Loucy (cell line): ENCODE results near the gene RUNDC3A.

Experiments used
- H2AFZ ChIP-seq: fragments of 200-600 bp; sonication (generic); 2 replicates; pipeline ENCODE4 v1.6.0; 2016; ENCODE audit warnings: antibody characterized with exemption, mild to moderate bottlenecking, low read length, moderate library complexity
- H3F3A ChIP-seq: fragments of 200-600 bp; 2 replicates; pipeline ENCODE4 v1.6.0; 2016; ENCODE audit warnings: antibody characterized with exemption, low read depth, mild to moderate bottlenecking
- H3K27me3 ChIP-seq: fragments of 200-600 bp; sonication (generic); 2 replicates; pipeline ENCODE4 v1.6.1; 2014; ENCODE audit warnings: low read length, mild to moderate bottlenecking; ENCODE audit not compliant: insufficient read depth, poor library complexity, severe bottlenecking
- H3K36me3 ChIP-seq: fragments of 200-600 bp; sonication (generic); 2 replicates; pipeline ENCODE4 v1.6.1; 2016; ENCODE audit warnings: low read length; ENCODE audit not compliant: insufficient read depth
- H3K4me1 ChIP-seq: fragments of 200-600 bp; sonication (generic); 2 replicates; pipeline ENCODE4 v1.5.1; 2014; ENCODE audit warnings: low read length, mild to moderate bottlenecking; ENCODE audit not compliant: insufficient read depth, poor library complexity, severe bottlenecking
- H3K4me2 ChIP-seq: fragments of 200-600 bp; sonication (generic); 2 replicates; pipeline ENCODE4 v1.6.0; 2014; ENCODE audit warnings: antibody characterized with exemption, low read length, low read depth, mild to moderate bottlenecking; ENCODE audit not compliant: poor library complexity, severe bottlenecking
- H3K4me3 ChIP-seq: fragments of 200-600 bp; sonication (generic); 2 replicates; pipeline ENCODE4 v1.5.1; 2014; ENCODE audit warnings: low read length, mild to moderate bottlenecking, mixed read lengths; ENCODE audit not compliant: poor library complexity, severe bottlenecking
- H3K79me2 ChIP-seq: fragments of 200-600 bp; sonication (generic); 2 replicates; pipeline ENCODE4 v1.6.1; 2014; ENCODE audit warnings: low read length; ENCODE audit not compliant: insufficient read depth
- H3K9ac ChIP-seq: fragments of 200-600 bp; sonication (generic); 2 replicates; pipeline ENCODE4 v1.6.0; 2014; ENCODE audit warnings: mild to moderate bottlenecking, low read depth, low read length, moderate library complexity; ENCODE audit not compliant: poor library complexity, severe bottlenecking
- H3K9me2 ChIP-seq: fragments of 200-600 bp; sonication (generic); replicated peaks from 2 replicates; pipeline ENCODE4 v1.6.1; 2016; ENCODE audit warnings: low read depth, low read length, mixed read lengths
- H3K9me3 ChIP-seq: fragments of 200-600 bp; sonication (generic); 2 replicates; pipeline ENCODE4 v1.6.1; 2014; ENCODE audit warnings: mild to moderate bottlenecking, antibody characterized with exemption, low read length, low read depth; ENCODE audit not compliant: insufficient read depth
- H4K20me1 ChIP-seq: fragments of 200-600 bp; sonication (generic); 2 replicates; pipeline ENCODE4 v1.6.0; 2014; ENCODE audit warnings: antibody characterized with exemption, low read length, mild to moderate bottlenecking; ENCODE audit not compliant: insufficient read depth, poor library complexity, severe bottlenecking
- EZH2phosphoT487 ChIP-seq: fragments of 200-600 bp; IDR thresholded peaks from 2 replicates; pipeline ENCODE4 v1.6.1; 2018; ENCODE audit warnings: antibody characterized with exemption, mild to moderate bottlenecking, moderate library complexity, borderline replicate concordance
- TF ChIP-seq, protein P1 (sequence below): fragments of 200-600 bp; sonication (generic); conservative IDR thresholded peaks from 2 replicates; pipeline ENCODE4 v1.5.1; 2014; ENCODE audit warnings: mild to moderate bottlenecking, antibody characterized with exemption, low read length

Gene RUNDC3A

DNA sequence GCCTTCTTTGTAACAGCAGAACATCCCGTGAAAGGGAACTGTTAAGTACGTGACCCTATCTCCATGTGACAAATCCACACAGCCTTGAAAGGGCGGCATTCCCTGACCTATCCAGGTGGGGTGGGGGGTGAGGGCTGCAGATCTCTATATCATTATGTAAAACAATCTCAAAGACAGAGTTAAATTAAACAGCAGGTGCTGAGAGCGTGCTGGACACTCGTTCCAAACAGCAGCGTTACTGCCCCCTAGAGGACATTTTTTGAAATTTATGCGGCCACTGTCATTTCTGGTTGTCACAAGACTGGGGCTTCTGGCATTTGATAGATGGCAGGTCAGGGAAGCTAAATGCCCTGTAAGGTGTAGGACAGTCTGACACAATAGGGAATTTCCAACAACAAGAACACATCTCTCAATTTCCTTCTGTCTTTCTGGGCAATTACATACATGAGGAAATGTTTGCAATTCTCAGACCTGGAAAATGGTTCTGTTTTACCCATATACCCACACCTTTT is 22.9 kb downstream of the RUNDC3A start:
- H3K79me2 ChIP-seq: no peaks in the 10 kb centered on the region
- H2AFZ ChIP-seq: peak overlapping the region; percentile 93
- H3K4me2 ChIP-seq: peak overlapping the region; percentile 44
- H3K9me2 ChIP-seq: no peaks in the 10 kb centered on the region
- no peak overlapping the region for H3K4me3 ChIP-seq
- H3K9me3 ChIP-seq: no peaks in the 10 kb centered on the region
- H3K9ac ChIP-seq: no peak overlapping the region
- H3K36me3 ChIP-seq: no peaks in the 10 kb centered on the region
- no peaks in the 10 kb centered on the region for H3F3A ChIP-seq
- H4K20me1 ChIP-seq: no peaks in the 10 kb centered on the region
- no peaks in the 10 kb centered on the region for H3K27me3 ChIP-seq
- TF ChIP-seq, protein P1, sequence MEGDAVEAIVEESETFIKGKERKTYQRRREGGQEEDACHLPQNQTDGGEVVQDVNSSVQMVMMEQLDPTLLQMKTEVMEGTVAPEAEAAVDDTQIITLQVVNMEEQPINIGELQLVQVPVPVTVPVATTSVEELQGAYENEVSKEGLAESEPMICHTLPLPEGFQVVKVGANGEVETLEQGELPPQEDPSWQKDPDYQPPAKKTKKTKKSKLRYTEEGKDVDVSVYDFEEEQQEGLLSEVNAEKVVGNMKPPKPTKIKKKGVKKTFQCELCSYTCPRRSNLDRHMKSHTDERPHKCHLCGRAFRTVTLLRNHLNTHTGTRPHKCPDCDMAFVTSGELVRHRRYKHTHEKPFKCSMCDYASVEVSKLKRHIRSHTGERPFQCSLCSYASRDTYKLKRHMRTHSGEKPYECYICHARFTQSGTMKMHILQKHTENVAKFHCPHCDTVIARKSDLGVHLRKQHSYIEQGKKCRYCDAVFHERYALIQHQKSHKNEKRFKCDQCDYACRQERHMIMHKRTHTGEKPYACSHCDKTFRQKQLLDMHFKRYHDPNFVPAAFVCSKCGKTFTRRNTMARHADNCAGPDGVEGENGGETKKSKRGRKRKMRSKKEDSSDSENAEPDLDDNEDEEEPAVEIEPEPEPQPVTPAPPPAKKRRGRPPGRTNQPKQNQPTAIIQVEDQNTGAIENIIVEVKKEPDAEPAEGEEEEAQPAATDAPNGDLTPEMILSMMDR: peak; percentile 89
- TF ChIP-seq EZH2phosphoT487: no peak
- H3K4me1 ChIP-seq: no peaks in the 10 kb centered on the region

DNA sequence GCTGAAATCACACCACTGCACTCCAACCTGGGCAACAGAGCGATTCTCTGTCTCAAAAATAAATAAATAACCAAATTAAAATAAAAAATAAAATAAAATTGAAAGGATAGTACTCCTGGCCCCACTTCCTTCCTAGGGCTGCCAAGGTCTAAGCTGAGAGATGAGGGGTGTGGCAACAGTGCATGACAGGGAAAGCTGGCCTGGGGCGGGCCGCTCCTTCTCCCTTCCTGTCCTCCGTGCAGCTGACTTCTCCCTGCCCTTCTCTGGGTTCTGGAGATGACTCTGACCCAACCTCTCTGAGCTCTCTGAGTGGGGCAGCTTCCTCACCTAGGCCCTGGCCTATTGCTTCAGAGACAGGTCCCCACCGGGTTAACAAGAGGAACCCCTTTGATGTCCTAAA is 25.0 kb downstream of the RUNDC3A start:
- Histone ChIP-seq H4K20me1 (no peaks in the 10 kb centered on the region), H3K27me3 (no peaks in the 10 kb centered on the region), H3K4me2 (no peak overlapping the region), H3K9me2 (no peaks in the 10 kb centered on the region), H3K4me1 (no peaks in the 10 kb centered on the region), H3F3A (no peaks in the 10 kb centered on the region), H3K79me2 (no peaks in the 10 kb centered on the region), H2AFZ (no peak overlapping the region), H3K9ac (no peak overlapping the region), H3K36me3 (no peaks in the 10 kb centered on the region), H3K9me3 (no peaks in the 10 kb centered on the region), H3K4me3 (no peak overlapping the region)
- TF ChIP-seq, protein P1: no peak
- TF ChIP-seq EZH2phosphoT487: no peak

DNA sequence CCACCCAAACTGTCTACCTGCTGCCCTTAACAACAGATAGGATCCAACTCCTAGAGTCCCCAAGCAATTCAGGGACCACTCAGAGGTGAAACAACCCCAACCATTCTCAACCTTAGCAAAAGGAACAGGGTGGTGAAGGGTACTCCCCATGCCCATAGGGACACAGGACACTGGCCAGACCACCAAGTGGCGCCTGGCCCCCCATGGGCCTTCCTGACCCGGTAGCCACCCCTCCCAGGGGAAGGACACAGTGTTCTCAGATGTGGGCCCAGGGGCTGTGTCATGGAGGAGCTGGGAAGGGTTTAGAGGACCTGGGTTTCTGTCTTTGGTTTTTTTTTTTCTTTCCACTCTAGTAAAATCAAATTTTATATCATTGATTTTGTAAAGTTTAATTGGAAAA is 25.9 kb downstream of the RUNDC3A start:
- TF ChIP-seq EZH2phosphoT487: no peak
- TF ChIP-seq, protein P1: no peak
- Histone ChIP-seq H3K79me2 (no peaks in the 10 kb centered on the region), H2AFZ (no peak overlapping the region), H3K36me3 (no peaks in the 10 kb centered on the region), H3K27me3 (no peaks in the 10 kb centered on the region), H3K9ac (no peak overlapping the region), H4K20me1 (no peaks in the 10 kb centered on the region), H3K9me2 (no peaks in the 10 kb centered on the region), H3K4me2 (no peak overlapping the region), H3F3A (no peaks in the 10 kb centered on the region), H3K9me3 (no peaks in the 10 kb centered on the region), H3K4me3 (no peak overlapping the region), H3K4me1 (no peaks in the 10 kb centered on the region)
